ENCODE data around the gene COX6B2.

COX6B2 gene

GRCh38 chr19:55398200-55398925 is 43.8 kb upstream of the COX6B2 start:
- no peak overlapping the region for H2BK120ac ChIP-seq (ENCODE audit: low read depth, low read length)
- H3K4me2 ChIP-seq (ENCODE audit: insufficient read depth, low read length, poor library complexity, severe bottlenecking), result no peak overlapping the region
- no peak overlapping the region for H3K4me3 ChIP-seq (ENCODE audit: low read length in 2 of 2)
- H3K14ac ChIP-seq (ENCODE audit: low read length), result no peak overlapping the region
- DNase-seq (ENCODE audit: low spot score), result no peak
- no peak overlapping the region for H2BK15ac ChIP-seq (ENCODE audit: low read length)
- H3K23ac ChIP-seq (ENCODE audit: low read depth, low read length, poor library complexity), result no peak overlapping the region
- H3K27ac ChIP-seq (replicated peaks; ENCODE audit: low read length), result no peak overlapping the region
- H3K9ac ChIP-seq (ENCODE audit: low read depth, low read length, poor library complexity), result no peak overlapping the region
- no peaks in the 10 kb centered on the region for H3K27me3 ChIP-seq (ENCODE audit: control insufficient read depth in 3 of 3, insufficient read depth in 3 of 3, low read depth in 1 of 3, low read length in 3 of 3)
- H3K18ac ChIP-seq (ENCODE audit: low read length), result no peak overlapping the region
- H4K8ac ChIP-seq (ENCODE audit: low read depth, low read length), result no peak overlapping the region
- H3K9me3 ChIP-seq (replicated peaks in 1 of 2; ENCODE audit: control insufficient read depth in 2 of 2, insufficient read depth in 1 of 2, low read depth in 1 of 2, low read length in 2 of 2), result no peaks in the 10 kb centered on the region
- H2BK5ac ChIP-seq (ENCODE audit: low read length), result no peak overlapping the region
- H3K4ac ChIP-seq (ENCODE audit: low read length), result no peak overlapping the region
- peaks cover 25 to 31% of the 10 kb centered on the region in 2 donors for H3K36me3 ChIP-seq (replicated peaks in 1 of 2; ENCODE audit: control insufficient read depth in 2 of 2, insufficient read depth in 2 of 2, low read length in 2 of 2)
- H2AK5ac ChIP-seq (ENCODE audit: low read depth, low read length), result no peak overlapping the region
- H4K91ac ChIP-seq (ENCODE audit: low read depth, low read length, poor library complexity), result no peak overlapping the region
- peaks cover 6% of the 10 kb centered on the region for H3K79me1 ChIP-seq (ENCODE audit: low read depth, low read length)
- H3K4me1 ChIP-seq (ENCODE audit: control insufficient read depth in 2 of 2, insufficient read depth in 1 of 2, low read depth in 1 of 2, low read length in 2 of 2), result no peaks in the 10 kb centered on the region
- WGBS, 2 donors (ENCODE audit: extremely low coverage in 2 of 2, insufficient read length in 2 of 2, insufficient replicate concordance in 1 of 2), result no CpG with 5 or more reads among the region's 12 CpGs
- no peak overlapping the region for H2AFZ ChIP-seq (ENCODE audit: low read length)
- no peak overlapping the region for H2BK12ac ChIP-seq (ENCODE audit: low read length)

- no peak overlapping the region for H4K91ac ChIP-seq (ENCODE audit: low read depth, low read length, poor library complexity)
- H3K14ac ChIP-seq (ENCODE audit: low read length), result no peak overlapping the region
- H4K8ac ChIP-seq (ENCODE audit: low read depth, low read length), result no peak overlapping the region
- peaks cover 10 to 20% of the 10 kb centered on the region in 2 donors for H3K4me1 ChIP-seq (ENCODE audit: control insufficient read depth in 2 of 2, insufficient read depth in 1 of 2, low read depth in 1 of 2, low read length in 2 of 2)
- no peak overlapping the region for H2BK15ac ChIP-seq (ENCODE audit: low read length)
- WGBS, 2 donors (ENCODE audit: extremely low coverage in 2 of 2, insufficient read length in 2 of 2, insufficient replicate concordance in 1 of 2), result no CpG with 5 or more reads among the region's 18 CpGs
- H3K4ac ChIP-seq (ENCODE audit: low read length), result no peak overlapping the region
- H3K18ac ChIP-seq (ENCODE audit: low read length), result peak overlapping the region; percentile 83
- no peak for DNase-seq (ENCODE audit: low spot score)
- H3K23ac ChIP-seq (ENCODE audit: low read depth, low read length, poor library complexity), result no peak overlapping the region
- peaks cover 9% of the 10 kb centered on the region for H3K79me1 ChIP-seq (ENCODE audit: low read depth, low read length)
- H3K4me3 ChIP-seq (ENCODE audit: low read length in 2 of 2), result no peak overlapping the region
- no peaks in the 10 kb centered on the region for H3K27me3 ChIP-seq (ENCODE audit: control insufficient read depth in 3 of 3, insufficient read depth in 3 of 3, low read depth in 1 of 3, low read length in 3 of 3)
- no peak overlapping the region for H3K9ac ChIP-seq (ENCODE audit: low read depth, low read length, poor library complexity)
- H2BK12ac ChIP-seq (ENCODE audit: low read length), result no peak overlapping the region
- H2BK5ac ChIP-seq (ENCODE audit: low read length), result peak overlapping the region; percentile 61
- no peak overlapping the region for H3K4me2 ChIP-seq (ENCODE audit: insufficient read depth, low read length, poor library complexity, severe bottlenecking)
- no peak overlapping the region for H2AFZ ChIP-seq (ENCODE audit: low read length)
- H2AK5ac ChIP-seq (ENCODE audit: low read depth, low read length), result no peak overlapping the region
- no peaks in the 10 kb centered on the region for H3K9me3 ChIP-seq (replicated peaks in 1 of 2; ENCODE audit: control insufficient read depth in 2 of 2, insufficient read depth in 1 of 2, low read depth in 1 of 2, low read length in 2 of 2)
- H3K36me3 ChIP-seq (replicated peaks in 1 of 2; ENCODE audit: control insufficient read depth in 2 of 2, insufficient read depth in 2 of 2, low read length in 2 of 2), result peaks cover 32 to 40% of the 10 kb centered on the region in 2 donors
- H3K27ac ChIP-seq (replicated peaks; ENCODE audit: low read length), result no peak overlapping the region
- H2BK120ac ChIP-seq (ENCODE audit: low read depth, low read length), result no peak overlapping the region
Measured at GRCh38 chr19:55392820-55393761, 38.6 kb upstream of the COX6B2 start.

GRCh38 chr19:55391702-55392615 is 37.4 kb upstream of the COX6B2 start:
- H3K9ac ChIP-seq (ENCODE audit: low read depth, low read length, poor library complexity), result no peak overlapping the region
- no peak overlapping the region for H2BK15ac ChIP-seq (ENCODE audit: low read length)
- peaks cover 21 to 31% of the 10 kb centered on the region in 2 donors for H3K4me1 ChIP-seq (ENCODE audit: control insufficient read depth in 2 of 2, insufficient read depth in 1 of 2, low read depth in 1 of 2, low read length in 2 of 2)
- H3K9me3 ChIP-seq (replicated peaks in 1 of 2; ENCODE audit: control insufficient read depth in 2 of 2, insufficient read depth in 1 of 2, low read depth in 1 of 2, low read length in 2 of 2), result no peaks in the 10 kb centered on the region
- WGBS, 2 donors (ENCODE audit: extremely low coverage in 2 of 2, insufficient read length in 2 of 2, insufficient replicate concordance in 1 of 2), result no CpG with 5 or more reads among the region's 18 CpGs
- no peak for DNase-seq (ENCODE audit: low spot score)
- H3K14ac ChIP-seq (ENCODE audit: low read length), result no peak overlapping the region
- no peak overlapping the region for H3K4me3 ChIP-seq (ENCODE audit: low read length in 2 of 2)
- peak overlapping the region; percentile 43 for H3K27ac ChIP-seq (replicated peaks; ENCODE audit: low read length)
- H3K27me3 ChIP-seq (ENCODE audit: control insufficient read depth in 3 of 3, insufficient read depth in 3 of 3, low read depth in 1 of 3, low read length in 3 of 3), result no peaks in the 10 kb centered on the region
- peaks cover 43 to 51% of the 10 kb centered on the region in 2 donors for H3K36me3 ChIP-seq (replicated peaks in 1 of 2; ENCODE audit: control insufficient read depth in 2 of 2, insufficient read depth in 2 of 2, low read length in 2 of 2)
- H3K4me2 ChIP-seq (ENCODE audit: insufficient read depth, low read length, poor library complexity, severe bottlenecking), result no peak overlapping the region
- H3K23ac ChIP-seq (ENCODE audit: low read depth, low read length, poor library complexity), result no peak overlapping the region
- H3K18ac ChIP-seq (ENCODE audit: low read length), result no peak overlapping the region
- peaks cover 19% of the 10 kb centered on the region for H3K79me1 ChIP-seq (ENCODE audit: low read depth, low read length)
- no peak overlapping the region for H4K91ac ChIP-seq (ENCODE audit: low read depth, low read length, poor library complexity)
- no peak overlapping the region for H3K4ac ChIP-seq (ENCODE audit: low read length)
- H2AFZ ChIP-seq (ENCODE audit: low read length), result no peak overlapping the region
- H2BK12ac ChIP-seq (ENCODE audit: low read length), result no peak overlapping the region
- no peak overlapping the region for H2AK5ac ChIP-seq (ENCODE audit: low read depth, low read length)
- no peak overlapping the region for H2BK5ac ChIP-seq (ENCODE audit: low read length)
- no peak overlapping the region for H4K8ac ChIP-seq (ENCODE audit: low read depth, low read length)
- H2BK120ac ChIP-seq (ENCODE audit: low read depth, low read length), result no peak overlapping the region
